ENCODE results near the gene MZT1.
A peak's percentile ranks its signal among the peaks of the same experiment; 100 is the strongest.
"Not testable (repeated sequence)": the region's sequence is repeated elsewhere in the genome, so short reads cannot be mapped to it uniquely, and the experiment has no call there.

MZT1 gene

GRCh38 chr13:72727417-72728289 lies at the start of gene MZT1, which contains the start of gene BORA:
MZT1 (minus strand) TSS chr13:72727629; CDS start chr13:72727602, 27 bp downstream.
BORA (plus strand) TSS chr13:72727923; CDS start chr13:72728941, 1,018 bp downstream.
- peak; percentile 92 for DNase-seq

- no peak for DNase-seq
Measured at GRCh38 chr13:72774019-72774418, 46.6 kb upstream of the MZT1 start.

- DNase-seq: no peak
Measured at GRCh38 chr13:72763411-72763810, 36.0 kb upstream of the MZT1 start.

GRCh38 chr13:72760189-72760588 lies 32.8 kb upstream of the MZT1 start:
- DNase-seq: no peak

- no peak for DNase-seq
Measured at GRCh38 chr13:72757792-72758535, 30.5 kb upstream of the MZT1 start.

- peak; percentile 14 for DNase-seq
Measured at GRCh38 chr13:72754111-72754510, 26.7 kb upstream of the MZT1 start.

GRCh38 chr13:72751220-72751619 lies 23.8 kb upstream of the MZT1 start:
- DNase-seq: no peak

- no peak for DNase-seq
Measured at GRCh38 chr13:72745260-72745659, 17.8 kb upstream of the MZT1 start.

GRCh38 chr13:72740015-72740414 lies 12.6 kb upstream of the MZT1 start:
- DNase-seq: no peak

- no peak for DNase-seq
Measured at GRCh38 chr13:72737033-72737432, 9.6 kb upstream of the MZT1 start.

- DNase-seq: no peak
Measured at GRCh38 chr13:72728290-72728605, 819 bp upstream of the MZT1 start.

- DNase-seq: no peak
Measured at GRCh38 chr13:72726726-72727416, 558 bp downstream of the MZT1 start.

- not testable (repeated sequence) for DNase-seq
Measured at GRCh38 chr13:72726185-72726584, 1.2 kb downstream of the MZT1 start.

GRCh38 chr13:72716776-72717175 lies 10.7 kb downstream of the MZT1 start:
- no peak for DNase-seq

- DNase-seq: no peak
Measured at GRCh38 chr13:72700509-72700908, 26.9 kb downstream of the MZT1 start.

GRCh38 chr13:72698164-72698563 lies 29.3 kb downstream of the MZT1 start:
- no peak for DNase-seq

GRCh38 chr13:72696579-72696978 lies 30.9 kb downstream of the MZT1 start:
- no peak for DNase-seq

- no peak for DNase-seq
Measured at GRCh38 chr13:72694314-72694713, 33.1 kb downstream of the MZT1 start.

- no peak for DNase-seq
Measured at GRCh38 chr13:72693832-72694231, 33.6 kb downstream of the MZT1 start.

GRCh38 chr13:72692884-72693514 lies 34.4 kb downstream of the MZT1 start:
- no peak for DNase-seq

GRCh38 chr13:72689181-72689696 lies 38.2 kb downstream of the MZT1 start:
- no peak for DNase-seq

GRCh38 chr13:72686766-72687165 lies 40.7 kb downstream of the MZT1 start:
- no peak for DNase-seq

- no peak for DNase-seq
Measured at GRCh38 chr13:72680353-72680752, 47.1 kb downstream of the MZT1 start.

Data from NCI-H1105 (cell line).